Inflammatory macrophage treated with lipopolysaccharide for 1 hour (primary cell): ENCODE results near the gene UGP2.

Source experiments
- DNase-seq, 2 donors: peaks; one replicate each; pipeline ENCODE4 v3.0.0-alpha.2; 2020 to 2022

The UGP2 gene

DNA sequence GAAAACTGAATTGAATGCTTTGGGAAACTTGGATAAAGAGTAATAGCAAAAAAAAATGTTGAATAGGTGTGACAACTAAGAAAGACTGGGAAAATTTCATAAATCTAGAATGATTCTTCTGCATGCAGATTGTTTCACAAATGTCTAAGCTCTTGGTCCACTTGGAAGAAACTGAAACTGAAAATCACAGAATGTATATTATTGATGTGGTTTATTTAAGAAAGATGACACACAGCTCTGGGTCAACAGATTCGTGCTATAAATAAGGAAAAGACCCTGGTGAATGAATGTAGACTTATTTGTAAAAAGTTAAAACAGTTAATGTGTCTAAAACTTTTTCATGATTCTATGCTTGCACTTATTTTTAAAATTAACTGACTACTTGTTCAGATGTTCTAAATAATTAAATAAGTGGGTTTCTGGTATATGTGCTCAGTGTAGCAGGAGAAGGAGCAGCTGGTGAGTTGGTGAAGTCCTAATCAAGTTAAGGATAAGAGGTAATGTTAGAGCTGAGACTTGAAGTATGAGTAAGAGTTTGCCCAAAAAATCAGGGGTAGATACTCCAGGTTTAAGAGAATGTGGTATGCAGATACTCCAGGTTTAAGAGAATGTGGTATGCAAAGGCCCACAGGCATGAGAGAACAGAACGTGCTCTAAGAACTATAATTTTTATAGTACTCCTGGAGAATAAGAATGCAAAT, 24.5 kb downstream of the UGP2 start:
- DNase-seq: peak in 1 of 2 donors; percentile 22

DNA sequence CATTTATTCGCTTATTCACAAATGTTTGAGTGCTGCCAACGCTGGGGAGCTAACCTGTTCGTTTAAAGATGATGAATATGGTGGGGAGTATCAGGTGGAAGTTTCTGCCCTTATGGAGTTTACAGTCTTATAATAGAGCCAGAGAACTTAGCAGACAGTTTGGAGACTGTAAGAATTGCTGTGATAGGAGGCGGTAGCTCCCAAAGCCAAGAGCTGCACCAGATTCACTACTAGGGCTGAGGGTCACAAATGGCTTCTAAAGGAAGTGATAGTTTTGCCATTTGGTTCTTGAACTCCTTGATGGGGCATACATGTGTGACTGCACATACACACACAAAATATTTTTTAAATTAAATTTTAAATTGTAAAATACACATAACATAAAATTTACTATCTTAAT, 29.0 kb downstream of the UGP2 start:
- DNase-seq: no peak

DNA sequence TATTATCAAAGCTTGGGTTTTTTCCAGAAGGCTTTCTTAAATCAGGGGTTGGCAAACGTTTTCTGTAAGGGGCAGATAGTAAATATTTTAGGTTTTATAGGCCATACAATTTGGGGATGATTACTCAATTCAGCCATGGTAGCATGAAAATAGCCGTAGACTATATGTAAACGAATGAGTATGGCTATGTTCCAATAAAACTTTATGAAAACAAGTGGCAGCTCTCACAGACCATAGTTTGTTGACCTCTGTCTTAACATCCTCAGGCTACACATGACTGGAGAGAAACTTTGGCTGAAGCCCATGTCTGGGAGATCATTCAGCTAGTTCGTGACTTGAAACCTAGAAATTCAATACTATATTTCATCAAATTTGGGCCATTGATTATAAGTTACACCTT, 30.2 kb downstream of the UGP2 start:
- no peak for DNase-seq

DNA sequence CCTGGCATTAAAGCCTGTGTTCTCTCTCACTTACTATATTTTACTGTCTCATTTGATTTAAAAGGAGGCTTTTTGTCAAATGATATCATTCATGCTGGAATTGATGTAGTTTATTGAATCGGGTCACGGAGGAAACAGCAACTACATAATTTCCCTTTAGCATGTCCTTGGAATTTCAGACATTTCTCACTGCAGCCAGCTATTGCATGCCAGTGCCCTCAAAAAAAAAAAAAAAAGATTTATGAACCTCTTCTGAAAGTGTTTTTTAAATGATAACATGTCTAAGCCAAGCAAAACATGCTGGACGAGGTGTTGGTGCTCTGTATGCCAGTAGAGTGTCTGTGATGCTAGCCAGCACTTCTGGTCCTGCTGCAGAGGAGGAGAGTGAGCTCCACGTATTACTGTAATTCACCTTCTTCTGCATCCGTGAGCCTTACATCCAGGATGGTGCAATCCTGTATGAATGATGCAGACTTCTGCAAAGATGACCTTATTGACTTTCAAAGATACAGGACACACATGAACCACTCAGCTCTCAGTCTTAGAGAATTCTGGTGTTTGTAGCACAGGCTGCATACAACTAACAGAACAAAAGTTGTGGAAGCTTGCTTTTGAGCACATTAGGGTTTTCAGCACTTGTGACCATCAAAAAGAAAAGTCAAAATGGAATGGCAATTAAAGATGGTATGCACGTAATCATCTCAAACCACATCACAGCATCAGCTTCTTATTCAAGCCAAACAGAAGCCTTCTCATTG, 31.1 kb downstream of the UGP2 start:
- no peak for DNase-seq

DNA sequence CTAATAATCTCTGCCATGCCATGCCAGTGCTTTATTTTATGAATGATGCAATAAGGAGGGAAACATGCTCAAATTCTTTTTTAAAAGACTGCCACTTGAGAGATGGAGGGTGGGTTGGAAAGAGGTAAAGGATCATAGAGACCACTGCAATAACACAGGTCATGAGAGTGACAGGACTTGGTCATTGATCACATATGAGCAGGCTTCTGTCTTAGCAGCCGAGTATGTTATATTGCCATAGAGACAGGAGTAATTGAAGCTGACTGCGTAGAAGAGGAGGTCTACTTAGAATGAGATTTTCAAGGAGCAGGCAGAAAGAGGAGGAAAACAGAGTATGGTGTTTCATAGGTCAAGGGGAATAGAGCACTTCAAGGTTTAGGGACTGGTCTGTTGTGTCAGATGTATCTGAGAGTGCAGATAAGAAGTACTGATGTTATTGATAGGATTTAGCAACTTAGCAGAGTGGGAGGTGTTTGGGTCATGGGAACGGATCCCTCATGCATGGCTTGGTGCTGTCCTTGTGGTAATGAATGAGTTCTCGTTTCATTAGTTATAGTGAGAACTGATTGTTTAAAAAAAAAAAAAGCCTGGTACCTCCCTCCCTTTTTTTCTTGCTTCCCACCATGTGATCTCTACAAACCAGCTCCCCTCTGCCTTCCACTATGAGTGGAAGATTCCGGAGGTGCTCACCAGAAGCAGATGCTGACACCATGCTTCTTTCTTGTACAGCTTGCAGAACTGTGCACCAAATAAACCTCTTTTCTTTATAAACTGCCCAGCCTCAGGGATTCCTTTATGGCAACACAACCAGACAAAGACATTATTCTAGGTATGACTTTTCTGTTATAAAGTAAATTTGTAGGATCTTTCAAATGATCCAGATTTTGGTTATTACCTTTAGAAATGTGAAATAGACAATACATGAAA, 32.8 kb downstream of the UGP2 start:
- no peak for DNase-seq

DNA sequence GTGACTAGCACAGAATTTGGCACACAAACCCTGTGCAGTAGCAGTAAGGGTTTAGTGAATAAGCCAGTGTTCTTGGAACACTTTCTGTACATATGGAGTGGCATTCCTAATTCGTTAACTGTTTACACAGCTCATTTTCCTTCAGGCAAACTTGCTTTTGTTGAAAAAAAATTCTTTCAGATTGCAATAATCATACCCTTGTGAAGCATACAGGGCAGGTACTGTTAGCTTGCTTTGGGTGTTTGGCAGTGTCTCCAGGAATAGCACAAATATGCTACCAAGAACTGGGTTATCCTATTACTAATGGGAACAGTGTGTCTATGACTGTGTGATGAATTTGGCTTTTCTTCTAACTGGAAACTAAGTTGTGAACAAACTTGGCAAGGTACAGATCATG, 33.4 kb downstream of the UGP2 start:
- no peak for DNase-seq

DNA sequence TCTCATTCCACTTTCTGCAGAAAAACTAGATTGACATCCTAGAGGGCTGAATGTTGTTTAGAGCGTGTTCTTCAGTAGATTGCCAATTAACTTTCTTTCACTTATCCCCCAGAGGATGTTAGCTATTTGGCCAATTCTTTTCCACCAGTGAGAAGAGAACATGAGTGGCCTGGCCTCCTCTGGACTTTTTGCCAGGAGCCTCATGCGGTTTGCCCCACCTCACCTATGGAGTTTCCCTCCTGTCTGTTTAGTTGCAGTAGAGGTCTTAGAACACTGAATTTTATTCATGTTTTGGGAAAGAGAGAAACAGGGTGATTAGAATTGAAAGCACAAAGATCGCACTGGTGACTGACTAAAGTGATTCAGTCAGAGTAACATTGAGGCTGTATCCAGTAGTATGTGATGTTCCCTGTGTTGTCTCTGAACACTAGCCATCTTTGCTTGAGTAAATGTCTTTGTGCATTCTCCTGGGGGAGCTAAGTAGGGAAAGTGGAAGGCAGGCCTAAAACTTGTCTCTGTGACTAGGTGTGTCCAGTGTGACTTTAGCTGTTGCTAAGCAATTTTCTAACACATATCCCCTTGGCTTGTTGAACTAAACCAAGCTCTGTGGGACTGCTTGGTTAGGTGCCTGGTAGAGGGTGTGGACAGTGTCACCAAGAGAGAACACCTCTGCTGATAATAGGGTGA, 34.0 kb downstream of the UGP2 start:
- no peak for DNase-seq

DNA sequence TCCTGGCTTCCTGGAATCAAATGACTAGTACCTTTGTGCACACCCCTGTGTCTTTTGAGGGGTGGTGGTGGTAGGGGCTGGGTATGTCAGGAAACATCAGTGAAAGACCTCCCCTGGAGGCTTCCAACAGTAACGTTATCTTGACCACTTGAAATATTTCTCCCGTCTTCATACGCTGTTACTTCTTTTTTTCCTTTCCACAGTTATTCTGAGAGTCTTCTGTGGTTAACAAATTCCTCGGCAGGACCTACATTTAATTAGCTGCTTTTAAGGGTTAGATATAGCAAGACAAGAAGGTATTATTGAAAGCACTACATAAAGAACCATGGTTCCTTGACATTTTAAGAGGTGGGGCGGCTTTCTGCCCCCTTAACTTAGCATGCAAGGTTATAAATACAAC, 34.6 kb downstream of the UGP2 start:
- no peak for DNase-seq

DNA sequence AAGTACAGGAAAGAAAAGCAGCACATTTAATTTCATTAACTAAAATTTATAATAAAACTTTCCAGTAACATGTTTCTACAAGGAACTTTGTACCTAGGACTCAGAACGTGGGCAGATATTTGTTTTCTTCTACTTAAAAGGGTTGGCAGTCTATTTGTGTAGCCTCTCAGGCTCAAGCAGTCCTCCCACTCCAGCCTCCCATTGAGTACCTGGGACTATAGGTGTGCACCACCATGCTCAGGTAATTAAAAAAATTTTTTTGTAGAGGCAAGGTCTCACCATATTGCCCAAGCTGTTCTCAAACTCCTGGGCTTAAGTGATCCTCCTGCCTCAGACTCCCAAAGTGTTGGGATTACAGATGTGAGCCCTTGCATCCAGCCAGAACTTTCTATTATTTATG, 36.8 kb downstream of the UGP2 start:
- DNase-seq: no peak

DNA sequence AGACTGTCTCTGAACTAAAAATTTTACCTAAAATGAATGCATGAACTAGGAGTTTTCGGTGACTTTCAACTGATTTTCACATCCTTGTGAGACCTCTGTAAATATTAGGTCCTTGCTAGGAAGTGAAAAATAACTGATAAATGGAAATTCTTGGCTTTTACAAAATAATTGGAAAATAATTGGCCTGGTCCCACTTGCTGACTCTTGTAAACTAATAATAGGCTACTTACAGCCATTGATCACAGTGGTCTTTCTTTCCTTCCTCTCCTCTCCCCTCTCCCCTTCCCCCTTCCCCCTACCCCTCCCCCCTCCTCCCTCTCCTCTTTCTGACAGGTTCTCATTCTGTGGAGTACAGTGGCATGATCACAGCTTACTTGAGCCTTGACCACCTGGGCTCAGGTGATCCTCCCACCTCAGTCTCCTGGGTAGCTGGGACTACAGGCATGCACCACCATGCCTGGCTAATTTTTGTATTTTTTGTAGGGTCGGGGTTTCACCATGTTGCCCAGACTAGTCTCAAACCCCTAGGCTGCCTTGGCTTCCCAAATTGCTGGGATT, 38.3 kb downstream of the UGP2 start:
- DNase-seq: no peak

DNA sequence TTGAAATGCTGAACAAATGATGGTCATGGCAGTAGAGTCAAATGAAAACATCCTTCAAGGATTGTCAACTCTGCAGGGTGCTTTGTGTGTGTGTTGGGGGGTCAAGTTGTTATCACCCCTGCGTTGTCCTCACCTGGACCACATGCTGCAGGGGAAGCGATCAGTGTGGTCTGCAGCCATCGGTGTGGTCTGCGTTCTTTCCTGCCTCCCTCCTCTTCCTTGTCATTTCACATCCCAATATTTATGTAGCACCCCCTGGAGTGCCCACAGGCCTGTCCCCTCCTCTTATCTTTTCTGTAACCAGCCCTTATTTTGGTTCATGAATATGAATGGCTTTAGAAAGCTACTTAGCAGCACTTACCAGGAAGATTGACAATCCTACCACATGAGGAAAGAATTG, 38.9 kb downstream of the UGP2 start:
- no peak for DNase-seq

DNA sequence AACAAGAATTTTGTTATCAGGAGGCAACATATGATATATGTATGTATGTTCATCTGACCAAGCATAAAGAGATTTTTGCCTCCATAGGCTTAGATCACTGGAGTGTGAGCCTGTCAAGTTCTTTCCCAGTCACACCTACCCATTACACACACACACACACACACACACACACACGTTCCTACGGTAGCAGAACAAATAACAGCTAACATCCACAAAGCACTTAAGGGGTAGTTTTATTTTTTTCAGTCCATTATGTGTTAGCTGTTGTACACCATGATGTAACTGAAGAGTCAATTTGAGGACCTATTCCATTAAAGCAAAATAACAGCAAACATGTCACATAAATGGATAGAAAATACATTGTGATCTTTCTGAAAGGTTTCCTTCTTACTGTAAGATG, 39.5 kb downstream of the UGP2 start:
- no peak for DNase-seq

DNA sequence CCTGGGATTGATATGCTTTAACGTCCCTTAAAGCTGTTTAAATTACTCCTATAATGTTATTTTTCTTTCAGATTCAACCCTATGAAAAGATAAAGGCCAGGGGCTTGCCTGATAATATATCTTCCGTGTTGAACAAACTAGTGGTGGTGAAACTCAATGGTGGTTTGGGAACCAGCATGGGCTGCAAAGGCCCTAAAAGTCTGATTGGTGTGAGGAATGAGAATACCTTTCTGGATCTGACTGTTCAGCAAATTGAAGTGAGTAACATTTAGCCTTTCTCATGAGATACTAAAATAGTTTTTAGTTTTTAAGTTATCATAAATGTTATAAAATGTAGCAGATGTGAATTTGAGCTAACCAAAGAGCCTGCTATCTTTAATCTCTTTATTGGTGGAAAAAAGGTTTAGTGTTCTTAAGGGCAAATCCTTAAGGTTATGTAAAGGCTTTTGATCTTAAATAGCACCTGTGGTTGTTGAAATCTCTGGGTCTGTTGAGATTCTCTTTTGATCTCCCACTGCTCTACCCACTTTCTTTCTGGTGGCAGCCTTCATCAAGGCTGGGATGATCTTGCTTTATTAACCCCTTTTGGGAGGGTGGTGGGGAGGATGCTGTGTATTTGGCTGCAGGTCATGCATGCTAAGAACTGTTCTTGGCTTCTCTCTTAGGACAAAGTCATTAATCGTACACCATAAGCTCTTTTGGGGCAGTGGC, 40.9 kb downstream of the UGP2 start:
- no peak for DNase-seq

DNA sequence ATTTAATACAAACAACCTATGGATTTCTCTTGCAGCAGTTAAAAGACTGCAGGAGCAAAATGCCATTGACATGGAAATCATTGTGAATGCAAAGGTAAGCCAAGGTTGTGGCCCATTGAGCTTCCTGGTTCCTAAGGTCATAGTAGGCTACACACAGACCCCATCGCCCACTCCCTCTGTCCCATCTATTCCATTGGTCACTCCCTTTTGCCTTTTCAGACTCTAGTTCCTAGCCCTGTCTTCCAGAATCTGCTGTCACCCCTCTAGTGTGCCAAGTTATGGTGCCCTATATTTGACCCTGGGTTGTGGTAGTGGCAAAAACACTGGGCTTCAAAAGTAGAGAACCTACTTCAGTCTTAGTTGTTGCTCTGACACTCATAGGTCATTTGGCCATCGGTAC, 44.7 kb downstream of the UGP2 start:
- no peak for DNase-seq

DNA sequence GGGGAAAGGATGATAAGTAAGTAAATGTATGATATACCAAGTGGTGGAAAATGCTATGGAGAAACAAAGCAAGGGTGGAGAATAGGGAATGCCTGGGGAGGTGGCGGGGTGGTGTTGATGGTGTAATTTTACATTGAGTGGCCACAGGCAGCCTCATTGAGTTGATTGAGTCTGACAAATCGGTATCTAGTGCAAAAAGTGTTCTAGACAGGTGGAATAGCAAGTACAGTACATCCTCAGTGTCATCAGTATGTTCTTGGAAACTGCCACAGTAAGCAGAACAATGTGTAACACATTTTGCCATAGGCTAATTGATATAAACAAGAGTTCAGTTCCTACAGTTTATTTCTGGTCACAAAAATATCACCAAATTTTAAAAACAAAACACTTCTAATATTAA, 46.4 kb downstream of the UGP2 start:
- DNase-seq: no peak

DNA sequence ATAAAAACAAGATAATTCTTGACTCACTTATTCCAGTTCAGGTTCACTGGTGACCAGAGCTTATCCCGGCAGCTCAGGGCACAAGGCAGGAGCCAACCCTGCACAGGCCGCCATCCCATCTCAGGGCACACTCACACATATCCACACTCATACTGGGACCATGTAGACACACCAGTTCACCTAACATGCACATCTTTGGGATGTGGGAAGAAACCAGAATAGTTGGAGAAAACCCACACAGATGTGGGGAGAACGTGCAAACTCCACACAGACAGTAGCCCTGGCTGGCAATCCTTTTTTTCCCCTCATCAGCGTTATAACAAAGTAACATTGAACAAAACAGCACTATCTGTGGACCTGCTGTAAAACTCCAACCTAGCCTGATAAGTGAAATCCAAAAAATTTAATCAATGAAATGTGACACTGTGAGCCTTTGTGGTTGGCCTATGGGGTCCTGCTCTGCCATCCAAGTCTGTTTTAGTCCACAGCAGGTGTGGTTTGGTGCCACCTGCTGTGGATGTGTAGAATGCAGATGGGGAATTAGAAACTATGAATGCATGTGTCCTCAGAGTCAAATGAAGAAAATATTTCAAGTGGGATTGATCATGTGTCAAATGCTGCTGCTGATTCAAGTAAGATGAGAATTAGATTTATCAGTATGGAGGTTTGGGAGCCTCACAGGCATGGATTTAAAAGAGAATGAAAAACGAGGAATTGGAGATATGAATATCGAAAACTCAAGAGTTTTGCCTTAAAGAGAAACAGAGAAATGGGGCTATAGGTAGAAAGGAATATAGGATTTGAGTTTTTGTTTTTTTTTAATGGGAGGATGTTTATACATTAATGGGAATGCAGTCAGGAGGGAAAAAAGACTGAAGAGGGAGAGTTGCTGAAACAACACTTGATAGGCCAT, 47.0 kb downstream of the UGP2 start:
- peak; percentile 3 to 34 for DNase-seq

DNA sequence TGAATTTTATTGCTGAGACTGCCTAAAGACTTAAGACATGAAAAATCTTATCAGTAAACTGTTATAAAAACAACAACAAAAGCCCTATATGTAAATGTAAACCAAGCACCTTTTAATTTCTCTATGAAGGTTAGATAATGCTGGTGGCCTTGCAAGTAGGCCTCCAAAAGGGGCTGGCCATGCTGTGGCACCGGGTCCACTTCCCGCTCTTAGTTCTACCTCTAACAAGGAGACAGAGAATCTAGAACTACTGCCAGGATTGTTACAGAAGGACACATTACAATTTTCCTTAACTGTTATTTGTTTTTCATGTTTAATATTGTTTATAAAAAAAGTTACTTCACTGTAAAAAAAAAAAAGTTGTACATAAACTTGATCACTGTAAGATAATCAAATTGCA, 49.0 kb downstream of the UGP2 start:
- DNase-seq: no peak

DNA sequence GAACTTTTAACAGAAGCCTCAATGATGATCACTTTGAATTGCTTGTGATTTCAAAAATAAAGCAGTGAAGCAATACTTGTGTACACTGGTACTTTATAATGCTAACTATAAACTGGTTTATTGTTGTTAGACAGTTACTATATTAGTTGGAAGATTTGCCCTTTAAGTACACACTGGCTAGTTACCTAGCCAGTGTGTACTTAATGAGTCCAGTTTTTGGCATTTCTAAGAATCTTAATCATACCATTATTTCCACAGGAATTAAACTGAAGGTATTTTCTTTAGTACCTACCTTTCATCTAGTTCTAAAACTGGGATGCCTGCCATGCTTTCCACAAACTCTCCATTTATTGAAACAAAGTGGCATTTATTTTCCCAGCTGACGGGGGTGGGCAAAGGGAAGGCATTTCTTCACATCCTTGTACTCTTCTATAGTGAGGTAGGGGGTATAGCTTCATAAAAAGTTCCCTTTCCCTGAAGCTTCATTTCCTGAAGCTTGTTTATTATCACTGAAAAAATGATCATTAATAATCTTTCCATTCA, 49.9 kb downstream of the UGP2 start:
- DNase-seq: no peak

DNA sequence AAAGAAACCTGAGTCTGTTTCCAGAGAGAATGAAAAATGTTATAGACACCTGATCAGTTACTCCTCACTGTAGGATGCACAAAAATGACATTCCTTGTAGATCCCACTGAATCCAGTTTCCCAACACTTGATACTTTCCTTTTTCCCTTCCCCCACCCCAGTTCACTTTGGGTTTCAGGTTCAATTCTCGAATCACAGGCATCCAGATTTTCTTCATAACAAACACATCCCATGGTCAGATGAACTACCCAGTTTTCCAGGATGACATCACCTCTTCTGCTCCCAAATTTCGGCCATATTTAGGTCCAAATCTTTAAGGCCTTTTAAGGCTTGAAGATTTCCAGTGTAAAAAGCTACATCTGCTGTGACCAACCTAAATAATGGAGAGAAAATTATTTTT, 51.5 kb downstream of the UGP2 start:
- no peak for DNase-seq

DNA sequence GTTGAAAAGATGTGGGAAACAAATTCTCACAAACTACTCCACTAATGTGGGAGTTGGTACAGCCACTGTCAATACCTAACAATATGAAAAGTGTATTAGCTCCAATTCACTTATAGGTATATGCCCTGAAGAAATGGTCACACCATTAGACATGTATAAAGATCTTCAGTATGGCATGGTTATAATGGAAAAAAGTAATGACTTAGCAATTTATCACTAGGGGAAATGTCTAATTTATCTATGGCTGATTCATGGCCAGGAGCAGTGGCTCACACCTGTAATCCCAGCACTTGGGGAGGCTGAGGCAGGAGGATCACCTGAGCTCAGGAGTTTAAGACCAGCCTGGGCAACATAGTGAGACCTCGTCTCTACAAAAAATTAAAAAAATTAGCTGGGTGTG, 52.5 kb downstream of the UGP2 start:
- DNase-seq: no peak

DNA sequence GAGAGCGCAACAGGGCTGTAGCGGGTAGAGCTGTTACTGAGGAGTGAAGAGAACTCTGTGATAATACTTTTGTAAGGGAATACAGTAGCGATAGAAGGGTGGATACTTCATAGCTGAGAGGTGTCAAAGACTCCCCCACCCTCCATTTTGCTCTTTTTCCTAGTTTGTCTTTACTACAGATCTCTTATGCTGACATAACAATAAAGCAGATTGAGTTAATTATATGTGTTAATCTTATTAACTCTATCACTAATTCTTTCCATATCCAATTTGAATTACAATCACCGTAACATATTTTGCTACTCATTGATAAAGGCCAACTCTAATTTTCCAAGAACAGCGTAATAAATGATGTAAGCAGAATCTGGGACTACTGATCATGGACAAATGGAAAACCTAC, 57.1 kb downstream of the UGP2 start:
- no peak for DNase-seq
